ENCODE measurements around the gene ATG2B. TPM values are rescaled to one million over a fixed set of nuclear protein-coding genes. Genes with fewer than 3 reads are reported as not detected.

ATG2B gene
- polyA plus RNA-seq, 3 donors, result 0.94 to 6.7 (median 1.3) TPM

GRCh38 chr14:96235426-96235825, 127.7 kb downstream of the ATG2B start:
- Histone ChIP-seq H3K27me3 (ENCODE audit: control insufficient read depth in 2 of 2, insufficient read depth in 2 of 2, low read length in 2 of 2) (no peaks in the 10 kb centered on the region), H4K20me1 (ENCODE audit: insufficient read depth, low read length) (no peaks in the 10 kb centered on the region), H2AFZ (ENCODE audit: insufficient read depth, low read depth, low read length, poor library complexity, severe bottlenecking) (no peak overlapping the region), H3K4me3 (replicated peaks in 1 of 3; ENCODE audit: low read depth in 2 of 3, low read length in 3 of 3) (no peak overlapping the region), H3K36me3 (replicated peaks in 1 of 2; ENCODE audit: control insufficient read depth in 1 of 2, insufficient read depth in 2 of 2, low read length in 2 of 2) (no peaks in the 10 kb centered on the region), H3K9me3 (replicated peaks in 1 of 2; ENCODE audit: control insufficient read depth in 1 of 2, insufficient read depth in 1 of 2, low read length in 2 of 2) (no peaks in the 10 kb centered on the region), H3K79me2 (ENCODE audit: insufficient read depth, low read length) (no peaks in the 10 kb centered on the region), H3K9ac (ENCODE audit: insufficient read depth, low read length, poor library complexity, severe bottlenecking) (no peak overlapping the region), H3K4me2 (replicated peaks; ENCODE audit: extremely low read depth, low read length, poor library complexity, severe bottlenecking) (no peak overlapping the region), H3K27ac (ENCODE audit: low read depth in 1 of 2, low read length in 2 of 2) (no peak overlapping the region), H3K4me1 (ENCODE audit: control insufficient read depth in 1 of 2, insufficient read depth in 2 of 2, low read length in 2 of 2) (no peaks in the 10 kb centered on the region)
- Mint-ChIP-seq H3K4me1 (no peaks in the 10 kb centered on the region), H3K9me3 (peaks cover 0 to 2% (median 0%) of the 10 kb centered on the region in 7 donors), H3K36me3 (no peaks in the 10 kb centered on the region), H3K27me3 (ENCODE audit: low read depth in 3 of 3) (peaks cover 2 to 12% (median 4%) of the 10 kb centered on the region in 3 donors), H3K4me3 (no peak overlapping the region), H3K27ac (no peak overlapping the region)
- intact Hi-C loops (cut with micrococcal nuclease), result no loop called here
- no CpG with 5 or more reads among the region's 4 CpGs for whole genome bisulfite sequencing (ENCODE audit: insufficient coverage)
- no peak for TF ChIP-seq CTCF (IDR thresholded peaks at IDR 0.05)
- no peak for DNase-seq

DNA sequence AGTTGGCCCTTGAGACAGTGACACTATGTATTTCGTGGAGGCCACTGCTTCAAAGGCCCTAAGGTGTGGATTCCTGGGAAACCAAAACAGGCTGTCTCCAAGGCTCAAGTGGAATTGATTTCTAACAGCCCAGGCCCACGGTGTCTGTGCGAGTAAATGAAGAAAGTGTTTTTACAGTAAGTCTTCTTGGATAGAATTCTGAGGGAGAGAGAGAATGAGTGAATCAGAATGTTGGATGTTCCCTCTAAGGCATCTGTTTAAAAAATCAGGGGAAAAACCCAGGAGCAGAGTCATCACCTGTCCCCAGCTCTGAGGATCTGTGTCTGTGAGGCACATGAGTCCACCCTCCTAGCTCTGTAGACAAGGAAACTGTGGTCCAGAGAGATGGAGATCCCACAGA, 129.5 kb downstream of the ATG2B start:
- TF ChIP-seq CTCF (IDR thresholded peaks at IDR 0.05), result no peak
- Histone ChIP-seq H2AFZ (ENCODE audit: insufficient read depth, low read depth, low read length, poor library complexity, severe bottlenecking) (no peak overlapping the region), H3K9ac (ENCODE audit: insufficient read depth, low read length, poor library complexity, severe bottlenecking) (no peak overlapping the region), H3K36me3 (replicated peaks in 1 of 2; ENCODE audit: control insufficient read depth in 1 of 2, insufficient read depth in 2 of 2, low read length in 2 of 2) (no peaks in the 10 kb centered on the region), H3K4me2 (replicated peaks; ENCODE audit: extremely low read depth, low read length, poor library complexity, severe bottlenecking) (no peak overlapping the region), H3K79me2 (ENCODE audit: insufficient read depth, low read length) (no peaks in the 10 kb centered on the region), H3K4me1 (ENCODE audit: control insufficient read depth in 1 of 2, insufficient read depth in 2 of 2, low read length in 2 of 2) (no peaks in the 10 kb centered on the region), H3K4me3 (replicated peaks in 1 of 3; ENCODE audit: low read depth in 2 of 3, low read length in 3 of 3) (no peak overlapping the region), H3K27ac (ENCODE audit: low read depth in 1 of 2, low read length in 2 of 2) (no peak overlapping the region), H3K9me3 (replicated peaks in 1 of 2; ENCODE audit: control insufficient read depth in 1 of 2, insufficient read depth in 1 of 2, low read length in 2 of 2) (no peaks in the 10 kb centered on the region), H4K20me1 (ENCODE audit: insufficient read depth, low read length) (no peaks in the 10 kb centered on the region), H3K27me3 (ENCODE audit: control insufficient read depth in 2 of 2, insufficient read depth in 2 of 2, low read length in 2 of 2) (no peaks in the 10 kb centered on the region)
- peaks cover 0 to 7% (median 5%) of the 10 kb centered on the region in 3 donors for H3K27me3 Mint-ChIP-seq (ENCODE audit: low read depth in 3 of 3)
- H3K27ac Mint-ChIP-seq, result no peak overlapping the region
- H3K4me1 Mint-ChIP-seq, result no peaks in the 10 kb centered on the region
- WGBS (ENCODE audit: insufficient coverage), result 70% methylated on average over 3 of the region's 3 CpGs
- no peak for DNase-seq
- no peak overlapping the region for H3K4me3 Mint-ChIP-seq
- H3K36me3 Mint-ChIP-seq, result no peaks in the 10 kb centered on the region
- intact Hi-C loops (cut with micrococcal nuclease), result no loop called here
- H3K9me3 Mint-ChIP-seq, result peaks cover 0 to 6% (median 2%) of the 10 kb centered on the region in 7 donors
